Activated B cell treated with CpG ODN at 0.5 μM for 24 hours (primary cell): ENCODE measurements around the gene CACNG3. TPM values are rescaled to one million over a fixed set of nuclear protein-coding genes. Genes with fewer than 3 reads are reported as not detected.

Experiments used
- ATAC-seq: fragments of 200-7000 bp; cut with Tn5 transposase; one replicate; pipeline ENCODE4 v1.10.0; 2021; ENCODE audit warnings: low read depth, mild to moderate bottlenecking, moderate library complexity
- CTCF ChIA-PET: fragments of 350-600 bp; sonication (Branson Sonifier 250); formaldehyde crosslinking; loops from one replicate; lab custom pipeline; 2021; ENCODE audit warnings: antibody characterized with exemption; lab: Charles Lee
- POLR2A ChIA-PET: fragments of 350-600 bp; sonication (Branson Sonifier 250); formaldehyde crosslinking; loops from one replicate; lab custom pipeline; 2021; ENCODE audit warnings: antibody characterized with exemption; lab: Charles Lee
- DNase-seq: peaks from one replicate; pipeline ENCODE4 v3.0.0; 2022
- H3K27ac Mint-ChIP-seq: one replicate; pipeline ENCODE4 v1.8.0; 2020; ENCODE audit warnings: mixed read lengths
- H3K27me3 Mint-ChIP-seq: one replicate; pipeline ENCODE4 v1.8.0; 2021; ENCODE audit warnings: mixed read lengths
- H3K36me3 Mint-ChIP-seq: one replicate; pipeline ENCODE4 v1.8.0; 2021; ENCODE audit warnings: low read depth, mixed read lengths
- H3K4me1 Mint-ChIP-seq: one replicate; pipeline ENCODE4 v1.8.0; 2021; ENCODE audit warnings: mixed read lengths
- H3K4me3 Mint-ChIP-seq: one replicate; pipeline ENCODE4 v1.8.0; 2020; ENCODE audit warnings: mild to moderate bottlenecking, mixed read lengths
- H3K9me3 Mint-ChIP-seq: one replicate; pipeline ENCODE4 v1.8.0; 2020; ENCODE audit warnings: mixed read lengths
- intact Hi-C: fragments of 100-400 bp; cut with micrococcal nuclease; formaldehyde crosslinking; loops from one replicate; pipeline ENCODE4 v1.15.1; 2024
- total RNA-seq: library from RNA; stranded (reverse); gene quantifications from 2 replicates; pipeline ENCODE4 v1.2.3, GENCODE V29; 2022
- TF ChIP-seq, protein P1 (sequence below): fragments of 200-600 bp; IDR thresholded peaks from one replicate; pipeline ENCODE4 v1.8.0; 2022; ENCODE audit warnings: antibody characterized with exemption, mild to moderate bottlenecking

Gene CACNG3
- total RNA-seq, 1 donor from 2014 or later: not detected

DNA sequence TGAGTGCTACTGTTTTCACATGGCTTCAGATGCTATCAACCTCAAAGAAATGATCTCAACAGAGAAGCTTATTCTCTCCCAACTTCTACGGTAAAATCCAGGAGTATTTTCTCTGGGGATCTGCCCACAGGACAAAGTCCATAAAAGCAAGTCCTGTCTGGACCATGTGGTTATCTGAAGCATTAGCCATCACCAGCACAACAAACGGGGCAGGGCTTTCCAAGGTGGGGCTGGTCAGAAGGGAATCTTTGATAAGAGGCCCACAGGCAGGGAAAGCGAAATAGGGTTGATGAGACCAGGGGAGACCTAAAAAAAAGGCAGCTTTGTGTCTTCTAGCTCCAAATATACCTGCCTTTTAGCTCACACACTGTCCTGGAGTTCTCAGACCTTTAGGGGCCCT lies 38.7 kb upstream of the CACNG3 start:
- H3K27me3 Mint-ChIP-seq: no peaks in the 10 kb centered on the region
- DNase-seq: no peak
- no peak overlapping the region for H3K27ac Mint-ChIP-seq
- intact Hi-C loops: no loop called here
- peaks cover 87% of the 10 kb centered on the region for H3K36me3 Mint-ChIP-seq
- no peak overlapping the region for H3K4me3 Mint-ChIP-seq
- no peak for ATAC-seq
- ChIA-PET POLR2A (no interaction called here), CTCF (no interaction called here)
- TF ChIP-seq, protein P1, sequence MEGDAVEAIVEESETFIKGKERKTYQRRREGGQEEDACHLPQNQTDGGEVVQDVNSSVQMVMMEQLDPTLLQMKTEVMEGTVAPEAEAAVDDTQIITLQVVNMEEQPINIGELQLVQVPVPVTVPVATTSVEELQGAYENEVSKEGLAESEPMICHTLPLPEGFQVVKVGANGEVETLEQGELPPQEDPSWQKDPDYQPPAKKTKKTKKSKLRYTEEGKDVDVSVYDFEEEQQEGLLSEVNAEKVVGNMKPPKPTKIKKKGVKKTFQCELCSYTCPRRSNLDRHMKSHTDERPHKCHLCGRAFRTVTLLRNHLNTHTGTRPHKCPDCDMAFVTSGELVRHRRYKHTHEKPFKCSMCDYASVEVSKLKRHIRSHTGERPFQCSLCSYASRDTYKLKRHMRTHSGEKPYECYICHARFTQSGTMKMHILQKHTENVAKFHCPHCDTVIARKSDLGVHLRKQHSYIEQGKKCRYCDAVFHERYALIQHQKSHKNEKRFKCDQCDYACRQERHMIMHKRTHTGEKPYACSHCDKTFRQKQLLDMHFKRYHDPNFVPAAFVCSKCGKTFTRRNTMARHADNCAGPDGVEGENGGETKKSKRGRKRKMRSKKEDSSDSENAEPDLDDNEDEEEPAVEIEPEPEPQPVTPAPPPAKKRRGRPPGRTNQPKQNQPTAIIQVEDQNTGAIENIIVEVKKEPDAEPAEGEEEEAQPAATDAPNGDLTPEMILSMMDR: no peak
- H3K9me3 Mint-ChIP-seq: peaks cover 4% of the 10 kb centered on the region
- H3K4me1 Mint-ChIP-seq: no peaks in the 10 kb centered on the region

DNA sequence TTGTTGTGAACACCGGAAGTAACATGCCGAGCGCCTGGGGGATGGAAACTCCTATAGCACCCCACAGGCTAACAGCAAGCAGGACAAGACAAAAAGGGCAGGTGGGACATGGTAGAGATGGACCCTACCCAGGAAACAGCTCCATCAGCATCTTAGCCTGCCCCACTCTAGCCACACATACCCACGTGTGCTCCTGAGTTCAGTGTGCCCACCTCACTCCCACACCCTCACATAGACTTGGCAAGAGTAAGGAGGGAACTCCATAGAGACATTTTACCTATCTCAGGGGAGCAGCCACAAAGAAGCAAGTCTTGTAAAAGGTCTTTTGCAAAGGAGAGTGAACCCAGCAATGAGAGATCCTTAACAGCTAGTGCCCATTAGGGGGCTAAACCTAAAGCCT lies 37.8 kb upstream of the CACNG3 start:
- Mint-ChIP-seq H3K27me3 (no peaks in the 10 kb centered on the region), H3K9me3 (peaks cover 4% of the 10 kb centered on the region), H3K4me3 (no peak overlapping the region), H3K27ac (no peak overlapping the region), H3K36me3 (peaks cover 88% of the 10 kb centered on the region), H3K4me1 (no peaks in the 10 kb centered on the region)
- intact Hi-C loops: no loop called here
- CTCF ChIA-PET: no interaction called here
- ATAC-seq (no peak), DNase-seq (no peak)
- POLR2A ChIA-PET: no interaction called here
- TF ChIP-seq, protein P1: no peak

DNA sequence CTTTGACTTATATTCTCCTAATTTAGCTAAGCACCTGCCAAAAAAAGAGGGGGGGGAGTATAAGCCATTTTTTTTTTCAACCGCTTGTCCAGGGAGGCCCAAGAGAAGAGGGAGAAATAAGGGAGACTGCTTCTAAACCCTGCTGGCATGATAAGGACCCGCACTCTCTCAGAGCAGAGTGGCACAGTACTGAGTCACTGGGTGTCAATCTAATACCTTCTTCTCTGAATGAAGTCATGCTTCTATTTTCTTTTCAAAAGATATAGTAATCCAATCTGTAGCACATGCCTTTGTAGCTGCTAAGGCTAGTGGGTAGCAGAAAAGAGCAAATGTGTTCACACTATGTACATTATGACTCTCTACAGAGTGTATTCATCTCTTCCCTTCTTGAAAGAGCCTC lies 34.9 kb upstream of the CACNG3 start:
- H3K36me3 Mint-ChIP-seq: peaks cover 63% of the 10 kb centered on the region
- ATAC-seq (no peak), DNase-seq (no peak)
- no peak overlapping the region for H3K27ac Mint-ChIP-seq
- ChIA-PET CTCF (no interaction called here), POLR2A (no interaction called here)
- TF ChIP-seq, protein P1: no peak
- intact Hi-C loops: no loop called here
- peaks cover 10% of the 10 kb centered on the region for H3K9me3 Mint-ChIP-seq
- H3K4me1 Mint-ChIP-seq: no peaks in the 10 kb centered on the region
- no peak overlapping the region for H3K4me3 Mint-ChIP-seq
- H3K27me3 Mint-ChIP-seq: no peaks in the 10 kb centered on the region

DNA sequence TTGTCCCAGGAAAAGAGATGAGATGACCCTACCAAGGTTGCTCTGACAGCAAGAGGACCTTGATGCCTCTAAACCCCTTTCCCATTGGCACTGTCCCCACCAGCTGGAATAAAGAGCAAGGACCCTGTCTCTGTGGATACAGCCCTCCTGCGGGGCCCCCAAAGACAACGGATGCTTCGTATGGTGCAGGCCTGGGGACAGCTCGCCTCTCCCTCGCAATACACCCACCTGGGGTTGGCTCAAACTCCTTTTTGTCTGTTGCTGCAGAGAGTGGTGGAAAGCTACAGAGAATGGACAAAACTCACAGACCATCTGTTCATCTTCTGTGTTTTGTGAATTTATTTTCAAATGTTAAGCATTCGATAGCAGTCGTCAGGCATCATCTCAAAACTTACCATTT lies 27.6 kb upstream of the CACNG3 start:
- no peak overlapping the region for H3K4me3 Mint-ChIP-seq
- H3K27me3 Mint-ChIP-seq: peaks cover 4% of the 10 kb centered on the region
- no peak for ATAC-seq
- no peak for DNase-seq
- ChIA-PET CTCF (no interaction called here), POLR2A (no interaction called here)
- no peaks in the 10 kb centered on the region for H3K36me3 Mint-ChIP-seq
- TF ChIP-seq, protein P1: no peak
- H3K4me1 Mint-ChIP-seq: no peaks in the 10 kb centered on the region
- H3K9me3 Mint-ChIP-seq: peaks cover 6% of the 10 kb centered on the region
- intact Hi-C loops: no loop called here
- H3K27ac Mint-ChIP-seq: no peak overlapping the region

DNA sequence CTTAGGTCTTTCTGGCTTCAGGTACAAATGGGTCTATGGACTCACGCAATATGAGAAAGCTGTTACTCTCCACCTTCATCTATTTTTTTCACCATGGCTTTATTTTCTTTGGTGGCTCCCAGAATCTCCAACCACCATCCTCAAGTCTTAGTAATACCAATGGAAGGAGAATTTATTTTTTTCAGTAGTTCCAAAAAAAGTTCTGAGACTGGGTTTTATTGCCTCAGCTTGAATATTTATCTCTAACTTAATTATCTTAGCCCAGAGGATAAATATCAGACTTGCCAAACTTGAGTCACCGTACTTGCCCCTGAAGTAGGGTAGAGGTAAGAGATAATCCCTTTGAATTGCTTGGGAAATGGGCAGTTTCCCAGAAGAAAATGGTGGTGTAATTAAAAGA lies 23.2 kb upstream of the CACNG3 start:
- Mint-ChIP-seq H3K9me3 (peaks cover 3% of the 10 kb centered on the region), H3K4me3 (no peak overlapping the region), H3K4me1 (no peaks in the 10 kb centered on the region), H3K27me3 (peaks cover 9% of the 10 kb centered on the region), H3K27ac (no peak overlapping the region), H3K36me3 (no peaks in the 10 kb centered on the region)
- intact Hi-C loops: no loop called here
- POLR2A ChIA-PET: interaction anchor here (0.6 kb wide), 1 partner anchor 1991 kb away, joined by 6 read pairs; no protein-coding TSS in a partner anchor
- TF ChIP-seq, protein P1: no peak
- DNase-seq (no peak), ATAC-seq (no peak)
- CTCF ChIA-PET: no interaction called here
